Renal cortical epithelial cell (primary cell): ENCODE results near the gene PDGFRA. TPM values are rescaled to one million over a fixed set of nuclear protein-coding genes. Genes with fewer than 3 reads are reported as not detected.

Experiments used
- DNase-seq: peaks from one replicate; pipeline ENCODE4 v3.0.0-alpha.2; 2011; ENCODE audit warnings: low read depth
- total RNA-seq: library from RNA; depleted of rRNA; stranded (reverse); fragments of >200 nt; gene quantifications from 2 replicates; pipeline ENCODE4 v1.2.3, GENCODE V29; 2014

The PDGFRA gene
- 0.20 and 0.35 TPM in 2 replicates for total RNA-seq

DNA sequence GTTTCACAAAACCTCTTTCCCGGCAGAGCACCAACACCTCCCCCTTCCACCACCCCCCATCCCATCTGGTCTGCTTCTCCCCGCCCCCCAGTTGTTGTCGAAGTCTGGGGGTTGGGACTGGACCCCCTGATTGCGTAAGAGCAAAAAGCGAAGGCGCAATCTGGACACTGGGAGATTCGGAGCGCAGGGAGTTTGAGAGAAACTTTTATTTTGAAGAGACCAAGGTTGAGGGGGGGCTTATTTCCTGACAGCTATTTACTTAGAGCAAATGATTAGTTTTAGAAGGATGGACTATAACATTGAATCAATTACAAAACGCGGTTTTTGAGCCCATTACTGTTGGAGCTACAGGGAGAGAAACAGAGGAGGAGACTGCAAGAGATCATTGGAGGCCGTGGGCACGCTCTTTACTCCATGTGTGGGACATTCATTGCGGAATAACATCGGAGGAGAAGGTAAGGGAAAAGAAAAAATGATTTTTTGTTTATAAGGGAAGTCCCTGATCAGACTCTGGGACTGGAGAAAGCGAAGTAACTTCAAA lies at the start of gene PDGFRA:
TSS of gene PDGFRA (plus strand) at position 333 of the 541 bp plus-strand sequence. CDS start 29,476 bp downstream, outside the sequence.
- DNase-seq, result no peak

DNA sequence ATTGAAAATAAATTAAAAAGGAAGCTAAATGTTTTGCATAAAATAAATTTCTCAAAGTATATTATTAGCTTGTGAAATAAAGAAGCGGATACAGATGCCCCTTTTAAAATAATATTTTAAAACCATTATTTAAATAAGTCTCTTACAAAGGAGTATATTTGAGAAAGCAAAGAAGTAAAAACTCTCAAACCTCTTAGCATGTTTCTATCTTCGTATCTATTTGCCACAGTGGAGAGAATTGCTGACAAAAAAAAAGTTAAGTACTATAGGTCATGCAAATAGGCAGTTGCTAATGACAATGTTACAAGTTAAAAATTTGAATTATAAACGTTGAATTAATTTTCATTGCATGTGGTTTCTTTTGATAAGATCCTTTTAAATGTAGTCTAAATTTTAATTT lies 44.5 kb upstream of the PDGFRA start:
- no peak for DNase-seq

DNA sequence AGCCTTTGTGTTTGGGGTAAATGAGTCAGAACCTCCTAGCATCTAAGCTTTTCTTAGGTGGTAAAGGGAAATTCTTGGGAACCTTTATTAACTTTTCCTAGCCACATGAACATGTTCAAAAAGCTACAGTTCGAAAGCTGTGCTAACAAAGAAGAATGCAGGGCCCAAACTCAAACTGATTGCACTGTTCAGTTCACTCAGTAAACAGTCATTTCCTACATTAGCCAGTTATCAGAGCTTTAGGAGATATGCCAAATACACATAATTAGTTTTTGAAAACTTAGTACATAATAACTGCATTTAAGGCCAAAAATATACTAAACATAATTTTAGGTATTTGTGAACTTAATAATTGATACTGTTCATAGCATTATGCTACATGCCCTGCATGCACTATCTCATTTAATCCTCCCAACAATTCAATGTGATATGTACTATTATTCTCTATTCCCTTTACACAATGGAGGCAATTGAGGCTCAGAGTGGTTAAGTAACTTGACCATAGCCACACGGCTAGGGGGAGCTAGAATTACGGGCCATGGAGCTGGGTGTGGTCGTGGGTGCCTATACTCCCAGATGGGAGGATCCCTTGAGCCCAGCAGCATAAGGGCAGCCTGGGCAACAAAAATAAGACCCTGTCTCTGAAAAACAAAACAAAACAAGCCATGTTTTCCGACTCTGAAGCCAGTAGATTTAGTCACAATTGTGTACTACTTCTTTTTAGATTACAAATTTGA lies 43.9 kb upstream of the PDGFRA start:
- peak; percentile 24 for DNase-seq

DNA sequence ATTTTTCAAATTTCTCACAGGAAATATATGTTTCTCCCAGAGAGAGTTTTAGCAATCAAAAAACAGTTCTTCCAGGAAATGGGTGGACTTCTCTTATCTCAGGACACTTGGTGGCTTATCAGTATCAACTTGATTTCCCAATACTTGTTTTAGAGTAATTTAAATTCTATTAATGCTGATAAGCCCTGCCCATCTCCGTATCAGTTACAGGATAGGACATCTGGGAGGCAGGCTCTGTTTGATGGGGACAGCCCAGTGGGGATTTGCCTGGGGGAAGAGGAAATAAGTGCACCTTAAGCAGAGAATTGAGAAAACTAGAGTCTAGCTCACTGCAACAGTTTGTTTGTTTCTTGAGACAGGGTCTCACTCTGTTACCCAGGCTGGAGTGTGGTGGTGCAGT lies 43.2 kb upstream of the PDGFRA start:
- no peak for DNase-seq

DNA sequence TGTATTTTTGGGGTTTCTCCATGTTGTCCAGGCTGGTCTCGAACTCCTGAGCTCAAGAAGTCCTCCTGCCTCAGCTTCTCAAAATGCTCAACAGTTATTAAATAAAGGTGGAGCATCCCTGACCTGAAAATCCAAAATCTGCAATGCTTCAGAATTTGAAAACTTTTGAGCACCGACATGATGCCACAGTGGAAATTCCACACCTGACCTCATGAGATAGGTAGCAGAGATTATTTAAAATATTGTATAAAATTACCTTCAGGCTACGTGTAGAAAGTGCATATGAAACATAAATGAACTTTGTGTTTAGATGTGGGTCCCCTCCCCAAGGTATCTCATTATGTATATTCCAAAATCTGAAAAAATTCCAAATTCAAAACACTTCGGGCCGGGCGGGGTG lies 42.7 kb upstream of the PDGFRA start:
- DNase-seq, result no peak

DNA sequence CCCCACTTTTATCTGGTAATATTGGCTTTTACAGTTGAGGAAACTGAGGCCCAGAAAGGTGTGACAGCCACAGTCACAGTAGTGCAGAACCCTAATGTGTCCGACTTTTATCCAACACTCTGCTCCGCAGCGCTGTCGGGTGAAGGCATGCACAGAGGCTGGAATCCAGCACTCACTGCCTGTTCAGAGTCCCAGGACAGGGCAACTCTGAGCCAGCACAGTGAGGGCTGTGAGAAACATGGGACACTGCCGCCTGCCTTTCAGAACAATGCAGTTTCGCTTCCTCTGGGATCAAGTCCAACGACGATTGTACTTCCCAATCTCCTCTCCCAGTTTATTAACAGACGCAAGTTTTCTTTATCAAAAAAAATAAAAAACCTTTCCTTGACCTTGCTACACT lies 41.9 kb upstream of the PDGFRA start:
- no peak for DNase-seq

DNA sequence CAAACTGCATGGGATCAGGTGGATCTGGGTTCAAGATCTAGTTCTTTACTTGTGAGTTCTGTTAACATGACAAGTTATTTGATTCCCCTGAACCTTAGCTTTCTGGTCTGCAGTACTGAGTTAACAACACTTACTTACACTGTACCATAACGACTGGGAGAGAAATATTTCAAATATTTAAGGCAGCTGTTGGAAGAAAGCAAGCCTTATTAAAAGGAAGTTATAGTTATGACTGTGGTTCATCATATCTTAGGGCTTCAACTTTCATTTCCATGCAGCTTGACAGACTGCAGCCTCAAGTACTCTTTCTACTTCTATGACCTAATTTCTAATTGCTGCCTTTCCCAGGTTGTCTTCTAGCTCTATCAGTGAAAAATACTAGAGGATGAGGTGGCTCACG lies 40.0 kb upstream of the PDGFRA start:
- DNase-seq, result no peak

DNA sequence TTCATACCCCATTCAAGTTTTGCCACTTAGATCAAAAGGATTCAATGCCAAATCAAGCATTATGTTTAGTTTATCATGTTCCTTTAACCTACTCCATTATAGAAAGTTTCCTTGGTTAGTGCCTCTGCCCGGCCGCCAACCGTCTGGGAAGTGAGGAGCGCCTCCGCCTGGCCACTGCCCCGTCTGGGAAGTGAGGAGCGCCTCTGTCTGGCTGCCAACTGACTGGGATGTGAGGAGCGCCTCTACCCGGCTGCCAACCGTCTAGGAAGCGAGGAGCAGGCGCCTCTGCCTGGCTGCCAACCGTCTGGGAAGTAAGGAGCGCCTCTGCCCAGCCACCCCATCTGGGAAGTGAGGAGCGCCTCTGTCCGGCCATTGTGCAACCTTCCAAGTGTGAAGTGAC lies 36.3 kb upstream of the PDGFRA start:
- no peak for DNase-seq

DNA sequence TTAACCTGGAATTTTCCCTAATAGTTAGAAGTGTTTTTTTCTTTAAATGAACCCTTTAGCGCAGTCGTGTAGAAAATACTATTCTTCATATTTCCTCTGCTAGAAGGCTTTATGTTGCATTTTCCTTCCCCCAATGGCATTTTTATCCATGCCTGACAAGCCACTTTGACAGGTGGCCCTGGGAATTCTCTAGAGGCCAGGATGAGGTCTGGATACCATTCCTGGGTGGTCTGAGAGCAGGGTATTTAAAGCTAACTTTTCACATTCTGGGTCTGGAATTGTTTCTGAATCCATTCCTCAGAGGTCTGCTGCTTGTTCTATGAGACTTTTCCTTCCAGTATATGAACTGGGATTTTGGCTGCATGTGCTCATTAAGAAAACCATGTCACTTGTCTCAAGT lies 31.2 kb upstream of the PDGFRA start:
- no peak for DNase-seq

DNA sequence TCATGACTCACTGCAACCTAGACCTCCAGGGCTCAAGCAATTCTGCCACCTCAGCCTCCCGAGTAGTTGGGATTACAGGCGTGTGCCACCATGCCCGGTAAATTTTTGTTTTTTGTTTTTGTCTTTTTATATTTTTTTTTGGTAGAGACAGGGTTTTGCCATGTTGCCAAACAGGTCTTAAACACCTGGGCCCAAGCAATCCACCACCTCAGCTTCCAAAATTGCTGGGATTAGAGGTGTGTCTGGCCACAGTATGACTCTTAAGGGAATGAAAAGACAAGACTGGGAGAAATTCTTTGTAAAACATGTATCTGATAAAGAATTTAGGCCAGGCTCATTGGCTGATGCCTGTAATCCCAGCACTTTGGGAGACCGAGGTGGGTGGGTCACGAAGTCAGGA lies 29.2 kb upstream of the PDGFRA start:
- no peak for DNase-seq

DNA sequence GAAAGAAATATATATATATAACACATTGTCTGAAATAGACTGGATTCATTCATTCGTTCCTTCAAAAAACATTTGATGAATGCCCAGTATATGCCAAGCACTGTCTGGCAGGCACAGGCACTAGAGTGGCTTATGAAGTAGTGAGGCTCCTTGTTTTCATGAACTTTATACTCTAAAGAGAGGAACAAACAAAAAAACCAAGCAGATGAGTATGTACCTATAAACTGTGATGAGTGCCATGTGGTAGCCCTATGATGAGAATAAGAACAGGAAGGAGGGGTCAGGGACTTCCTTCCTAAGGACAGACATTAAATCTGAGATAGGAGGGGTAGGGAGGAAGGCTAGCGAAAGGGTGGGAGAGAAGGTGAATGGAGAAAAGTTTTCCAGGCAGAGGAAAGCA lies 19.5 kb upstream of the PDGFRA start:
- DNase-seq, result no peak

DNA sequence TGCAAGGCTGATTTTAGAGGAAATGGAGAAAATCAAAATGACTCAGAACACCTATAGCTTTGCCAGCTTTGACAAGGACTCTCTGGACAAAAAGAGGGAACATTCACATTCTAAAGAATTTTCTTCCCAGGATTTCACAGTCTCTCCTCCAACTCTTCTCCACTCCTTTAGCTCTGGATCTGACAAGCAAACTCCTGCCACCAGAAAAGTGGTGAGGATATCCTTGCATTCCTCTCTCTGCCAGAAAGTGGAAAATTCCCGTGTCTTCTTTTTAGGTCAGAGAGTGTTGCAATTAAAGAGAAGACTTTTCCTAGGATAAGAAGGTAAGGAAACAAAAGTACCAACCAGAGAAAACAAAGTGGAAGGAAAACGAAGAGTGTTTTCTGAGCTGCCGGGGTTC lies 16.1 kb upstream of the PDGFRA start:
- no peak for DNase-seq

DNA sequence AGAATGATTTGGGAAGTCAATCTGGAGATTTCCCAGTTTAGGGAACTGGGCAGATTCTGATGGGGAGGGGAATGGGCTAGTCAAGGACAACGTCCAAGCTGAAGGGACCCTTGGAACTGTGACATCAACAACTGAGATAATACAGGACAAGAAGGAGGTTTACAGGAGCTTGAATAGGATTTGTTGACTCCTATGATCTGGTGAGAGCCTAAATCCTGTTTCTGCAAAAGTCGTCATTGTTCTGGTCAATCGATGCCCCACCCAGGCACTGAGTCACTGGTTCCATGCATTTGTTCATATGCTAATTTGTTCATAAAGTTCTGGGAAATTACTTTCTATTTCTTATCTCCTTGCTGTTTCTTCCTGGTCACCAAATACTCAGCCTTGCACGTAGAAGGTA lies 15.3 kb upstream of the PDGFRA start:
- no peak for DNase-seq

DNA sequence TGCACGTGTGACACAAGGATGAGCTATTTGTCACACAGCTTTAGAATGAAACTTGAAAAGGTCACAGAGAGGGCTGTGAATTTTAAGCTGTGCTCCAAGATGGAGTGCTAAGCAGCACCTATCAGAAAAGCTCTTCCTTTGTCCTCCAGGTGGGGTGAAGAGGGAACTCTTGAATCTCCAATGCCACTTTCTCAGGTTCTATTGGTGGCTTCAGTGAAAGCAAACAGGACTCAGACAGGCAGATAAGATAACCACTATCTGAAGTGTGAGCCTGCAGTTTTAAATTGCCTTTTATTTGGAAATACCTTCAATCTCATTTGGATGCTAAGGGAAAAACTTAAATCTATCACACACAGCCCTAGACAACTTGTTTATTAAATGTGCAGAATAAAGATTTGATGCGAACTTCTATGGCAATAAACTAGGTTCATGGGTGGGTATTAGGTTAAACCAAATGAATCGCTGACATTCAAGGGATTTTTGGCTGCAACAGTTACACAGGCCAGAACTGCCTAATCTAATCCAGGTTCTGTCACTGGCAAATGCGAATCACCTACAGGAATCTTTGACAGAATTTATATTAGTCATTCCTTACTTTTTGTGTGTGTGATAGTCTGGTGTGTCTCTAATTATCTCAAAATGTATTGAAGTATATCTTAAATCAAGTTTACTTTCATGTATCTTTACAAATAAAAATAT lies 13.6 kb upstream of the PDGFRA start:
- no peak for DNase-seq

DNA sequence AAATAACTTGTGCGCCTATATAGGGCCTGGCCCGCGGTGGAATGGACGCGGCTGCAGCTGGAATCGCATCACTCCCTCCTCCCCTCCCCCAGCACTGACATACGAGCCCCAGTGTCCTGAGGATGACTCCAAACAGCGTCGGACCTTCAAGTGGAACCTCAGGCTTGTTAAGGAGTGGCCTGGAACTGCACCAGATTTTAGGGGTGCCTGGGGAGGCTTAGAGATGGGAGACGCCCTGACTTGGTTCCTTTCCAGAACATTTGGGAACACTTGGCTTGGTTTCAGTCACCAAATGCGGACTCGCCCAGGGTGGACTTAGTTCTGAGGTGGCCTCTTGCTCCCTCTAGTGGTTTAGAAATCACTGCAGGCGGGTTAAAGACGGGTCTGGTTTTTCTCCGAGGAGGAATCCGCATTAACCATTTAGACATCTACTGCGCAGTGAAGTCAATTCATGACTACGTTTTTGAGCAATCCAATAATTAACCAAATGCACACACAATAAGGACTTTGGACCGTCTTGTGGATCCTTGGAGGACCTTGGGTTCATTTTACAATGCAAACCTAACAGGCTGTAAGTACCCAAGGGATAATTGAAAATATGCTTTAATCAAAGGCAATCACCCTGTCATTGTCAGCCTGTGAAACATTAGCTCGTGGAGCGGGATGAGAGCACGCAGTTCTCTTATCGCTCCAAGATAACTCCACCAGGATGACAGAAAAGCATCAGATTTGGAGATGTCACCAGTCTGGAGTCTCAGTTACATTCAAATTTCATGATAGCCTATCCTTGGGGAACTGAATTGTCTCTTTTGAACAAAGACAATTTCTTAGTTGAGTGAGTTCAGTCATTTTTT lies 11.2 kb upstream of the PDGFRA start:
- DNase-seq, result peak; percentile 61

DNA sequence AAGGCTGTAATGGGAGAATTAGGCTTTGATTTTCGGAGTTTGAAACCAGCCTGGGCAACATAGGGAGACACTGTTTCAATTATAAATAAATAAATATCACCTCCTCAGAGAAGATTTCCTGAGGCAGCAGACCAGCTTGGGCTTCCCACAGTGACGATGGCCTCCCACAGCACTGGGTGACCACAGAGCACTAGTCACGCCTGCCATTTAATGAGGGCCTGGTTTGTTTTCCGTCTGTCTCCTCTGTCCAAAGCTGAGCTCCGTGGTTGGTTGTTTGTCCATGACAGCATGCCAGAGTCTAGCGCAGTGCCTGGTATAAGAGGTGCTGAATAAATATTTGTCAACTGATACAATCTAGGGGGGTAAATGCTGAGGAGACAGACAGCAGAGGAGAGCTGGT lies 10.4 kb upstream of the PDGFRA start:
- DNase-seq, result no peak

DNA sequence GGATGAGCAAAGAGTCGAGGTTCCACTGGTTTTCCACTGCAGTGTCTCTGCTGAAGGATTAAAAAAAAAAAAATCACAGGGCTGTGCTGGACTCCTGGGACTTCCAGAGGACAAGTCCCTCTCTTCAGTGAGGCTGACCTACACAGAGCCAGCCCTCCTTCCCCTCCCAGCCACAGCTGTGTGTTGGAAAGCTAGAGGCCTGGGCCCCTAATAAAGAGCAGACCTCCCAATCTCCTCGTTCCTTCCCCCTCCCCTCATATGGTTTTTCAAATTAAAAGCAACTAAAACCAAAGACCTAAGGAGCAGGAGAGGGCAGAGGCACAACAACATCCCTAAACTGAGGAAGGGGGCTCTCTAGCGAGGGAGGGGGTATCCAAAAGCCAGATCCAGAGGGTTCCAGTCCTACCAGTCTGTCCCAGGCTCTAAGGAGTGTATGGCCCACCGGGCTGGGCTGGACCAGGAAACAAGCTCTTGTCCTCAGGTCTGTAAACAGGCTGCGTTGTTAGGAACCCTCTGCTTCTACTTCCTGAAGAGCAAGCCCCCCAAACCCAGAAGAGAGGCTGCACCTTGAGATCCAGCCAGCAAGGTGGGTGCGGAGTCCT lies 4.0 kb upstream of the PDGFRA start:
- no peak for DNase-seq

DNA sequence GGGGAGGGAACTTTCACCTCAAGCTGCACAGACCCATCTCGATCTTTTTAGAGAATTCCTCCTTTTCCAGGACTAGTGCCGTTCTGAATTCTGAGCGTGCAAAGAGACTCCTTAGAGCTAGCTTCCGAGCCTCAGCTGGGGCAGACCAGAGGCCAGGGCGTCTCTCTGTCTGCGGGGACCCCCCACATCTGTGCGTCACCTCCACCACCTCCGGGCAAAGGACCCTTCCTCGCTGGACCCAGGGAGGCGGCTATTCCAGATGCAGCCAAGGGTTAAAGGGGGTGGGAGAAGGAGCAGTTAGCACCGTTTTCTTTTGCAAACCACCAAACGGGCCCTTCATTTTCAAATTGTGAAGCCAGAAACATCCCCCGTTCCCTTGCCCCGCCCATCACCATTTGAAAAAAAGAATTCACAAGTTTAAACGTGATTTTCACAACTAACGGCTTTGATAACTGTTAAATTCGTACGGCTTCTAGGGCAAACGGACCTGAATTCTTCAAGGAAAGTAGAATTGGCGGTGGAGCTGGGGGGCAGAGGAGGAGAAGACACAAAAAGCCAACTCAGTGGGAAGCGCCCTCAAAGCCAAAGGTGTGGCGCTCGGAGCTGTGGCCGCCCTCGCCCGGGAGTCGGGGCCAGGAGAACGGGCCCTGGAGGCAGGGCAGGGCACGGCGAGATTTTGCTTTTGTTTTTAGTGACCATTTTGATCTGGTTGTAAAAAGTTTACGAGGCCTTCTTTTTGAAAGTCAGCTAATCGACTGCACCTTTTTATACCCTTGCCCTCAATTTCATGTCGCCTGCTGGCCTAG lies 3.3 kb upstream of the PDGFRA start:
- no peak for DNase-seq

DNA sequence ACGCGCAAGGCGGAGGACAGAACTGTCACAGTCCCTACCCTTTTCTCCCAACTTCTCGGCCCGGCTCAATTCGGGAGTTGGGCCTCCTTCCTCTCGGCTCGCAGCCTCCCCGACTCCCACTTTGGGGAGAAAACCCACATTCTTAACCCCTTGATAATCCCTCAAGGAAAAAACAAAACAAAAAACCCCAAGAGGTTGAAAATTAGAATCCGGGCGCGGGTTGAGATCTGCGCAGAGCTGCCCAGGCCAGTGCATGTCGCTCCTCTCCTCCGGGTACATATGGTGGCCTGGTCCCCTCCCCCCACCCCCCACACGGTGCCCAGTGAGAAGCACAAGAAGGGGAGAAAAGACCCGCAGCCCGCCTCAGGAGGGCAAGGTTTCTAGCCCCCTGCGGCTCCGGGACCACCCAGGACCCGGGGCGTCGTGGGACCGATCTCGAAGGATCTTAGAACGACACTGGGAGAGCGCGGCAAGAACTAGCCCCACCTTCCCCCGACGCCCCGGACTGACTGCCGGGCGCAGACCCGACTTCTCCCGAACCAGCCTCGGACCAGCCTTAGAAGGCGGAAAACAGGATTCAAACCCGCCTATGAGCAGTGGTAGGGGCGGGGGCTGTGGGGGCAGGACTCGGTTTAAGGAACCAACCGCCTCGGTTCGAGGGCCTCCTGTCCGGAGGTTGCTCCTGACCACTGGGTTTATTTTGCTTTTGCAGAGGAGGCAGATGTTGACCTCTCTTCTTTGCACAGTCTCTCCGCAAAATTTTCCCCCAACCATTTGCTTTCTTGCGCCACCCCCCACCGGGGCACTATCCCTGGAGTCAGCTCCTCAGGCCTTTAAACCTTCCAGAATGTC lies 2.5 kb upstream of the PDGFRA start:
- no peak for DNase-seq
